Activated naive CD4-positive, alpha-beta T cell treated with anti-CD3 and anti-CD28 coated beads, Interleukin-2, amount 10 ng/mL, durations not matched to agents 5 hours and 36 hours (primary cell): ENCODE data around the gene ZNF254. TPM values are rescaled to one million over a fixed set of nuclear protein-coding genes. Genes with fewer than 3 reads are reported as not detected.

Experiments used
- total RNA-seq, 2 experiments: library from RNA; stranded (reverse); gene quantifications; one replicate each; pipeline ENCODE4 v1.2.3, GENCODE V29; 2021

Gene ZNF254
- total RNA-seq = 10 to 100 TPM in 1 of 2 experiments, 1 to 10 TPM in 1; 9.9 to 10.4 TPM

DNA sequence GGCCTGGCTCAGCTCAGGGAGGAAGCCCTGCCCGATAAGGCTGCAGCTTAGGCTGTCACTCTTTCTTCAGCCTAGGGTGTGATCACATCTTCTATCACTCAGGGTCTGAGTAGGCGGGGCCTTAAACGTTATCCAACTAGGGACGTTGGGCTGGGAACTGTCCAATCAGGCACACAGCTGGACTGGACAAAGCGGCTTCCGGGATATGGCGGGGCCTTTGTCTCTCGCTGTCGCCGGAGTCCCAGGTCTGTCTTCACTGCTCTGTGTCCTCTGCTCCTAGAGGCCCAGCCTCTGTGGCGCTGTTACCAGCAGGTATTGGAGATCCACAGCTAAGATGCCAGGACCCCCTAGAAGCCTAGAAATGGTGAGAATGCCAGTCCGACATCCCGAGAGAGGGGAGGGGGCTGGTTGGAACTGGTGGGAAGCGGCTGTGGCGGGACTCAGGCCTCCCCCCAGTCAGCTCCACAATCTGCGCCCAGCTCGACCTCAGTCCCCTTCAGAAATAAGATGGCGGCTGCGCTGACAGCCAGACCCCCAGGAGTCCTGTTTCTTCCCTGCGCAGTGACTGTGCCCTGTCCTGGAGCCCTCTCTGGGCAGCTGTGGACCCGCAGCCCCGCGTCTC lies at the start of gene ZNF254:
Gene ZNF254 (plus strand): TSS at position 214 of the 622 bp plus-strand sequence. CDS start 121 bp downstream, at position 335.

Other genes with a start within 250 kb of the ZNF254 start
- 10 to 100 TPM; 10.3 to 11.1 TPM for gene ZNF726, start 172.3 kb upstream of the ZNF254 start, total RNA-seq